Measurements from ENCODE around the gene HNRNPK. TPM values are rescaled to one million over a fixed set of nuclear protein-coding genes. Genes with fewer than 3 reads are reported as not detected.

HNRNPK gene
- polyA plus RNA-seq, 1 of the 3 experiments (the other 2 are of a cell fraction), result 470 TPM

GRCh38 chr9:83962165-83962564 lies 17.9 kb downstream of the HNRNPK start:
- peaks cover 9 to 12% of the 10 kb centered on the region in 2 experiments for H3K36me3 ChIP-seq (replicated peaks in 1 of 2; ENCODE audit: control insufficient read depth in 1 of 2, insufficient read depth in 2 of 2, low read length in 1 of 2)
- no peak overlapping the region for H2AFZ ChIP-seq (ENCODE audit: low read depth)
- H3K9me2 ChIP-seq, result no peaks in the 10 kb centered on the region
- H3K27ac ChIP-seq (ENCODE audit: low read depth in 2 of 2, low read length in 1 of 2), result no peak overlapping the region
- ChIA-PET CTCF (interaction anchor here (1.0 to 2.8 kb wide), 4 partner anchors 11 to 299 kb away, joined by 3 to 21 read pairs (median 5); no protein-coding TSS in a partner anchor), POLR2A (no interaction called here)
- H4K20me1 ChIP-seq (ENCODE audit: insufficient read depth), result peaks cover 9% of the 10 kb centered on the region
- TF ChIP-seq MXI1 (IDR thresholded peaks at IDR 0.05; ENCODE audit: low read depth, low read length) (no peak), IRF3 (IDR thresholded peaks at IDR 0.05; ENCODE audit: low read depth, low read length) (no peak), TEAD4 (IDR thresholded peaks at IDR 0.05; ENCODE audit: borderline replicate concordance, insufficient read depth) (no peak), CTCF (IDR thresholded peaks at IDR 0.05) (no peak), USF1 (IDR thresholded peaks at IDR 0.05; ENCODE audit: borderline replicate concordance, low read depth) (no peak), NRF1 (IDR thresholded peaks at IDR 0.05; ENCODE audit: low read depth, low read length) (no peak), MAX (IDR thresholded peaks at IDR 0.05; ENCODE audit: low read depth) (no peak), NFIC (IDR thresholded peaks at IDR 0.05; ENCODE audit: borderline replicate concordance) (no peak), YY1 (IDR thresholded peaks at IDR 0.05; ENCODE audit: low read depth) (no peak), RAD21 (IDR thresholded peaks at IDR 0.05; ENCODE audit: low read length) (no peak)
- no peak overlapping the region for H3K9ac ChIP-seq
- 72% methylated on average over 3 of the region's 3 CpGs for WGBS (ENCODE audit: low lambda C conversion rate)
- no peaks in the 10 kb centered on the region for H3K27me3 ChIP-seq (ENCODE audit: insufficient read depth)
- no peak for DNase-seq
- H3K4me2 ChIP-seq, result no peak overlapping the region
- no peak overlapping the region for H3K4me3 ChIP-seq (ENCODE audit: low read depth in 2 of 2, low read length in 1 of 2)
- no peaks in the 10 kb centered on the region; the same call in 1 of the 2 replicates for H3K79me2 ChIP-seq (ENCODE audit: insufficient read depth)
- H3K9me3 ChIP-seq, result no peaks in the 10 kb centered on the region
- H3F3A ChIP-seq (replicated peaks; ENCODE audit: insufficient read depth), result peaks cover 52% of the 10 kb centered on the region
- H3K4me1 ChIP-seq (ENCODE audit: control insufficient read depth in 1 of 2, insufficient read depth in 2 of 2, low read depth in 1 of 2, low read length in 1 of 2), result peaks cover 2 to 7% of the 10 kb centered on the region in 2 experiments; a peak in 2 of 4 replicates

GRCh38 chr9:83960991-83961390 lies 19.0 kb downstream of the HNRNPK start:
- Histone ChIP-seq H3K27ac (ENCODE audit: low read depth in 2 of 2, low read length in 1 of 2) (no peak overlapping the region), H3K4me2 (no peak overlapping the region), H3K36me3 (replicated peaks in 1 of 2; ENCODE audit: control insufficient read depth in 1 of 2, insufficient read depth in 2 of 2, low read length in 1 of 2) (peaks cover 0 to under 1% of the 10 kb centered on the region in 2 experiments), H3K9me3 (no peaks in the 10 kb centered on the region), H3K79me2 (ENCODE audit: insufficient read depth) (no peaks in the 10 kb centered on the region; the same call in 1 of the 2 replicates), H4K20me1 (ENCODE audit: insufficient read depth) (no peaks in the 10 kb centered on the region), H3F3A (replicated peaks; ENCODE audit: insufficient read depth) (peaks cover 42% of the 10 kb centered on the region), H3K27me3 (ENCODE audit: insufficient read depth) (no peaks in the 10 kb centered on the region), H3K9ac (no peak overlapping the region), H3K4me1 (ENCODE audit: control insufficient read depth in 1 of 2, insufficient read depth in 2 of 2, low read depth in 1 of 2, low read length in 1 of 2) (peaks cover 3 to 10% of the 10 kb centered on the region in 2 experiments; a peak in 2 of 4 replicates), H3K9me2 (no peaks in the 10 kb centered on the region), H2AFZ (ENCODE audit: low read depth) (no peak overlapping the region), H3K4me3 (ENCODE audit: low read depth in 2 of 2, low read length in 1 of 2) (no peak overlapping the region)
- 92% methylated on average over 5 of the region's 5 CpGs for WGBS (ENCODE audit: low lambda C conversion rate)
- no peak for TF ChIP-seq NFIC (IDR thresholded peaks at IDR 0.05; ENCODE audit: borderline replicate concordance)
- TF ChIP-seq RFX5 (IDR thresholded peaks at IDR 0.05; ENCODE audit: low read length), result no peak
- ChIA-PET CTCF (interaction anchor here (1.2 to 2.8 kb wide), 3 partner anchors 9 to 300 kb away, joined by 3 to 21 read pairs (median 4); no protein-coding TSS in a partner anchor), POLR2A (interaction anchor here (0.8 kb wide), 1 partner anchor 19 kb away, joined by 3 read pairs; the partner anchor contains the start of gene HNRNPK)
- DNase-seq, result no peak

Data from SK-N-SH (cell line).